ENCODE data around the gene PYY. TPM values are rescaled to one million over a fixed set of nuclear protein-coding genes. Genes with fewer than 3 reads are reported as not detected.
A peak's percentile ranks its signal among the peaks of the same experiment; 100 is the strongest.
"Not testable (repeated sequence)": the region's sequence is repeated elsewhere in the genome, so short reads cannot be mapped to it uniquely, and the experiment has no call there.

PYY gene
- total RNA-seq, 2 experiments from 2014 or later = 0.29 TPM; not detected in 1

DNA sequence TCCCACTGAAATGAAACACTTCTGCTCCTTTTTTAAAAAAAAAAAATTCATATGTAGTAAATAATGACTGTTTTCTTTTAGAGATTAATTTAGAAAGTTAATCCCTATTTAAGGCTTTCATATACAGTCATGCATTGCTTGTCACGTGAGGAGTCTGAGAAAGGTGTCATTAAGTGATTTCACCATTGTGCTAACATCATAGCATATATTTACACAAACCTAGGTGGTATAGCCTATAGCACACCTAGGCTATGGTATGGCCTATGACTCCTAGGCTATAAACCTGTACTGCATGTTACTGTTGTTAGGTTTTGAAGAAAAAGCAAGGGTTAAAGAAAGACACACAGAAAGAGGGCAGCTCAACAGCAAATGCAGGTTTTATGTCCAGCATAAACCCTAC, 25.1 kb downstream of the PYY start:
- Mint-ChIP-seq H3K36me3 (ENCODE audit: low read depth) (no peaks in the 10 kb centered on the region), H3K4me1 (ENCODE audit: low read depth) (peaks cover 26% of the 10 kb centered on the region), H3K4me3 (no peak overlapping the region), H3K27ac (no peak overlapping the region), H3K9me3 (no peaks in the 10 kb centered on the region), H3K27me3 (no peaks in the 10 kb centered on the region)
- ATAC-seq (peak; percentile 46), DNase-seq (no peak)
- TF ChIP-seq, protein P1, sequence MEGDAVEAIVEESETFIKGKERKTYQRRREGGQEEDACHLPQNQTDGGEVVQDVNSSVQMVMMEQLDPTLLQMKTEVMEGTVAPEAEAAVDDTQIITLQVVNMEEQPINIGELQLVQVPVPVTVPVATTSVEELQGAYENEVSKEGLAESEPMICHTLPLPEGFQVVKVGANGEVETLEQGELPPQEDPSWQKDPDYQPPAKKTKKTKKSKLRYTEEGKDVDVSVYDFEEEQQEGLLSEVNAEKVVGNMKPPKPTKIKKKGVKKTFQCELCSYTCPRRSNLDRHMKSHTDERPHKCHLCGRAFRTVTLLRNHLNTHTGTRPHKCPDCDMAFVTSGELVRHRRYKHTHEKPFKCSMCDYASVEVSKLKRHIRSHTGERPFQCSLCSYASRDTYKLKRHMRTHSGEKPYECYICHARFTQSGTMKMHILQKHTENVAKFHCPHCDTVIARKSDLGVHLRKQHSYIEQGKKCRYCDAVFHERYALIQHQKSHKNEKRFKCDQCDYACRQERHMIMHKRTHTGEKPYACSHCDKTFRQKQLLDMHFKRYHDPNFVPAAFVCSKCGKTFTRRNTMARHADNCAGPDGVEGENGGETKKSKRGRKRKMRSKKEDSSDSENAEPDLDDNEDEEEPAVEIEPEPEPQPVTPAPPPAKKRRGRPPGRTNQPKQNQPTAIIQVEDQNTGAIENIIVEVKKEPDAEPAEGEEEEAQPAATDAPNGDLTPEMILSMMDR (IDR thresholded peaks at IDR 0.05) = no peak
- ChIA-PET CTCF (interaction anchor here (0.7 to 1.4 kb wide), 5 partner anchors 11 to 112 kb away, joined by 3 to 5 read pairs (median 3); no protein-coding TSS in a partner anchor), POLR2A (interaction anchor here (0.7 to 1.1 kb wide), 3 partner anchors 10 to 84 kb away, joined by 3 read pairs; no protein-coding TSS in a partner anchor)
- intact Hi-C loops (cut with micrococcal nuclease) = no loop called here

DNA sequence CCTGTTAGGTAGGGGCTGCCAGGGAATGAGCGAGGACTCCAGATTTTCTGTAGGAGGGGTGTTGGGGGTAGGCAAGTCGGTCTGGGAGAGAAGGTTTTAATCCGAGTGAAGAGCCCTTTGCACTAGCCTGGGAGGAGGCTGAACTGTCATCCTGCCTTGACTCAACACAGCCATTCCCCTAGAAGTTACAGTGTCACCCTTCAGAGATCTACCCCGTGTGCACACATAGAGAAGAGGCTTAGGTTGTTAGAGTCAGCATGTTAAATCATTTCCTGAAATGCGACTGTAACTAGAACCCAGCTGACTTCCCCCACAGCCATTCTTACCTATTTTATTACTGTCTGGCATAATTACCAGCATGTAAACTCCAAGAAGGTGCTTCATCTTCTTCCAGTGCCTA, 25.8 kb downstream of the PYY start:
- H3K9me3 Mint-ChIP-seq = not testable (repeated sequence)

DNA sequence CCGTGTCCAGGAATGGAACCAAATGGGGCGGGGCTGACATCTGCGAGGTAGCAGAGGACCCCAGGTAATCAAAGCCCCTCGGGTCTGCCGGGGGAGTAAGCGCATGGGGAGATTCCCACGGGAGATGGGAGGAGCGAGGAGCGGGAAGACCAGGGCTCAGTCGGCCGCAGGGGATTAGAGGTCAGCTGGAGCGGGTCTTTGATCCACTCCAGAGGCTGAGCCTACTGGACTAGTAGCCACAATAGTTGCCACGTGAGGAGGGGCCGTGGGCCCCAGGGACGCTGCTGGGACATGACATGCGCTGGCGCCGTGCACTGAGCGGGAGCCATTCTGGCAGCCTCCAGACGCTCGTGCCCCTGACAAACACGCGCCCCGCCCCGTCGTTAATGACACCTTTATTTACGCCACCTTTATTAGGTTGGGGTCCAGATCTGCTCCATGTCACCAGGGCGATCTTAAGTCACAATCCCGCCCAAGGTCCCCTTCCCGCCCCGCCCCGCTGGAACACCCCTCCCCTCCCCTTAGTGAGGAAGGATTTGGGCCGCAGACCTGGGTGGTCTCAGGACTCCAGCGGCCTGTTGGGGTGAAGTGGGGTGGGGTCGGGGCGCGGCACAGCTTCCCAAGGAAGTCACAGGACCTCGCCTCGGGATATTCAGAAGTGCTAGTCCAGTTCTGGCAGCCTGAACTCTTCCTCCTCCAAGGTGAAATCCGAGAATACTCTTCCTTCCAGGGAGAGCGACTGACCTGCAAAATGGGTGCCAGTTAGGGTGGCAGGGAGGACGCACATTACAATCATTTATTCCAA, 26.5 kb downstream of the PYY start:
- ChIA-PET POLR2A (no interaction called here), CTCF (interaction anchor here (0.6 to 4.7 kb wide), 6 partner anchors 9 to 48 kb away, joined by 3 to 20 read pairs (median 3); no protein-coding TSS in a partner anchor)
- intact Hi-C loops (cut with micrococcal nuclease) = no loop called here
- Mint-ChIP-seq H3K27me3 (no peaks in the 10 kb centered on the region), H3K36me3 (ENCODE audit: low read depth) (no peaks in the 10 kb centered on the region), H3K27ac (peak overlapping the region; percentile 69), H3K9me3 (no peaks in the 10 kb centered on the region), H3K4me3 (peak overlapping the region; percentile 70), H3K4me1 (ENCODE audit: low read depth) (peaks cover 26% of the 10 kb centered on the region)
- TF ChIP-seq, protein P1 (IDR thresholded peaks at IDR 0.05) = no peak
- ATAC-seq (peak; percentile 60), DNase-seq (peak; percentile 63)

More for the DNA sequence above, 25.8 kb downstream of the PYY start:
- ATAC-seq = peak; percentile 79
- intact Hi-C loops (cut with micrococcal nuclease); H3K27me3 Mint-ChIP-seq; DNase-seq; H3K36me3 Mint-ChIP-seq (ENCODE audit: low read depth): not testable (repeated sequence)
- Mint-ChIP-seq H3K4me1 (ENCODE audit: low read depth) (peaks cover 26% of the 10 kb centered on the region), H3K27ac (peak overlapping the region; percentile 69), H3K4me3 (peak overlapping the region; percentile 70)
- ChIA-PET POLR2A (interaction anchor here (1.0 kb wide), 1 partner anchor 81 kb away, joined by 3 read pairs; no protein-coding TSS in a partner anchor), CTCF (interaction anchor here (0.8 to 1.4 kb wide), 4 partner anchors 10 to 113 kb away, joined by 3 to 5 read pairs (median 3); no protein-coding TSS in a partner anchor)

DNA sequence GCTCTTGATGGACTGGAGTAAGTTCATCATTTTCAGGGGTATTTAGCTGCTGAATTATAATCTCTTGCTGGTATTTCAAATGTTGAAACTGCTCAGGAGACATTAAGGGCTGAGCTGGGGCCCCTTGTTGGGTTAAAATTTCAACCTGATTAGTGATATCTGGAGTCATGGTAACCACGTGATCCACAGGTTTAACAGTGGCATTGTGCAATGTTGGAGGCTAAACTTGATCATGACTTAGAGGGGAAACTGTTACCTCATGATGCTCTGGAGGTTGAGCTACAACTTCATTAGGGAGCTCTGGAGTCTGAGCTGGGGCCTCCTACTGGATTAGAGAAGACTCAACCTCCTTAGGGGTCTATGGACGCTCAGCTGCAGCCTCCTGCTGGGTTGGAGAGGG, 29.2 kb downstream of the PYY start:
- POLR2A ChIA-PET = no interaction called here
- ATAC-seq = no peak

DNA sequence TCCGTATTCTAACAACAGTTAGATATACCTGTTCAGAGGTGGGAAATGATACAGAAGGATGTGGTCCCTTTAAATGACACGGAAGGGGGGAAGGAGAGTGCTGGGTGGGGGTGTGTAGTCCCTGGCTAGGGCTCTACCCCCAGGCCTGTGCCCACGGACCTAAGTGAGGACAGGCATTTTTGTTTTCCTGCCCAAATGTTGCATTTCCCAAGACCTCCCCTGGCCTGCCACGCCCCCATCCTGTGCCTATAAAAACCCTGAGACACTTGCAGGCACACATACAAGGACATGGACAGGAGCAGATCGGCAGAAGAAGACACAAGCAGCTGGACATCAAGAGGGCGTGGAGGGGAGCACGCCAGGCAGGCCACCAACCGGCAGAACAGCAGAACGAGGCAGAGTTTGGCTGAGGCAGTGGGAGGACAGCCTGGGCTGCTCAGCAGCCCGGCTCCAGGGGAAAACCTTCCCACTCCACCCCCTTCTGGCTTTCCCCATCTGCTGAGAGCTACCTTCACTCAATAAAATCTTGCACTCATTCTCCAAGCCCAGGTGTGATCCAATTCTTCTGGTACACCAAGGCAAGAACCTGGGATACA, 33.1 kb downstream of the PYY start:
- POLR2A ChIA-PET = no interaction called here
- H3K4me1 Mint-ChIP-seq (ENCODE audit: low read depth) = peaks cover 14% of the 10 kb centered on the region
- H3K27ac Mint-ChIP-seq = no peak overlapping the region
- H3K4me3 Mint-ChIP-seq = no peak overlapping the region
- H3K9me3 Mint-ChIP-seq = no peaks in the 10 kb centered on the region
- ATAC-seq (no peak), DNase-seq (no peak)
- TF ChIP-seq, protein P1 (IDR thresholded peaks at IDR 0.05) = no peak
- CTCF ChIA-PET = interaction anchor here (1.4 to 4.4 kb wide), 3 partner anchors 11 to 42 kb away, joined by 5 to 34 read pairs (median 6); no protein-coding TSS in a partner anchor
- H3K27me3 Mint-ChIP-seq = no peaks in the 10 kb centered on the region
- H3K36me3 Mint-ChIP-seq (ENCODE audit: low read depth) = no peaks in the 10 kb centered on the region
- intact Hi-C loops (cut with micrococcal nuclease) = no loop called here

More for the DNA sequence above, 29.2 kb downstream of the PYY start:
- H3K4me1 Mint-ChIP-seq (ENCODE audit: low read depth) = peaks cover 23% of the 10 kb centered on the region
- no peak for DNase-seq
- intact Hi-C loops (cut with micrococcal nuclease) = no loop called here
- H3K36me3 Mint-ChIP-seq (ENCODE audit: low read depth) = no peaks in the 10 kb centered on the region
- TF ChIP-seq, protein P1 (IDR thresholded peaks at IDR 0.05) = no peak
- H3K27me3 Mint-ChIP-seq = no peaks in the 10 kb centered on the region
- CTCF ChIA-PET = interaction anchor here (0.8 to 4.7 kb wide), 6 partner anchors 11 to 426 kb away, joined by 3 to 48 read pairs (median 12); partner anchors contain the start of gene MPP2
- H3K27ac Mint-ChIP-seq = no peak overlapping the region
- no peak overlapping the region for H3K4me3 Mint-ChIP-seq
- no peaks in the 10 kb centered on the region for H3K9me3 Mint-ChIP-seq

Data from activated CD8-positive, alpha-beta T cell treated with anti-CD3 and anti-CD28 coated beads for 36 hours (primary cell).